Nephron progenitor cell (in vitro differentiated cells): Measurements from ENCODE around the gene KCNQ1OT1.

Source experiments
- DNase-seq: peaks from one replicate; pipeline ENCODE4 v3.0.0; 2021
- H3K27ac Mint-ChIP-seq: 2 replicates; pipeline ENCODE4 v1.8.0; 2021; ENCODE audit warnings: mild to moderate bottlenecking, moderate library complexity, mixed read lengths
- H3K27me3 Mint-ChIP-seq: 2 replicates; pipeline ENCODE4 v1.8.0; 2021; ENCODE audit warnings: mild to moderate bottlenecking, low read depth, mixed read lengths; ENCODE audit not compliant: poor library complexity
- H3K36me3 Mint-ChIP-seq: 2 replicates; pipeline ENCODE4 v1.8.0; 2021; ENCODE audit warnings: low read depth, mixed read lengths
- H3K4me1 Mint-ChIP-seq: 2 replicates; pipeline ENCODE4 v1.8.0; 2021; ENCODE audit warnings: mixed read lengths
- H3K4me3 Mint-ChIP-seq: 2 replicates; pipeline ENCODE4 v1.8.0; 2021; ENCODE audit warnings: mild to moderate bottlenecking, moderate library complexity, mixed read lengths
- H3K9me3 Mint-ChIP-seq: 2 replicates; pipeline ENCODE4 v1.8.0; 2021; ENCODE audit warnings: mild to moderate bottlenecking, moderate library complexity, mixed read lengths
- TF ChIP-seq, protein P1 (sequence below): fragments of 200-600 bp; sonication (generic); IDR thresholded peaks from 2 replicates; pipeline ENCODE4 v1.5.0; 2021; ENCODE audit warnings: antibody characterized with exemption

The KCNQ1OT1 gene

GRCh38 chr11:2661173-2662023 is 38.4 kb downstream of the KCNQ1OT1 start:
- H3K4me3 Mint-ChIP-seq, result no peak overlapping the region
- H3K36me3 Mint-ChIP-seq, result peaks cover 100% of the 10 kb centered on the region
- peaks cover 92% of the 10 kb centered on the region for H3K9me3 Mint-ChIP-seq
- no peak overlapping the region for H3K27ac Mint-ChIP-seq
- no peak for DNase-seq
- H3K4me1 Mint-ChIP-seq, result peaks cover 13% of the 10 kb centered on the region
- peaks cover 6% of the 10 kb centered on the region for H3K27me3 Mint-ChIP-seq
- TF ChIP-seq, protein P1, sequence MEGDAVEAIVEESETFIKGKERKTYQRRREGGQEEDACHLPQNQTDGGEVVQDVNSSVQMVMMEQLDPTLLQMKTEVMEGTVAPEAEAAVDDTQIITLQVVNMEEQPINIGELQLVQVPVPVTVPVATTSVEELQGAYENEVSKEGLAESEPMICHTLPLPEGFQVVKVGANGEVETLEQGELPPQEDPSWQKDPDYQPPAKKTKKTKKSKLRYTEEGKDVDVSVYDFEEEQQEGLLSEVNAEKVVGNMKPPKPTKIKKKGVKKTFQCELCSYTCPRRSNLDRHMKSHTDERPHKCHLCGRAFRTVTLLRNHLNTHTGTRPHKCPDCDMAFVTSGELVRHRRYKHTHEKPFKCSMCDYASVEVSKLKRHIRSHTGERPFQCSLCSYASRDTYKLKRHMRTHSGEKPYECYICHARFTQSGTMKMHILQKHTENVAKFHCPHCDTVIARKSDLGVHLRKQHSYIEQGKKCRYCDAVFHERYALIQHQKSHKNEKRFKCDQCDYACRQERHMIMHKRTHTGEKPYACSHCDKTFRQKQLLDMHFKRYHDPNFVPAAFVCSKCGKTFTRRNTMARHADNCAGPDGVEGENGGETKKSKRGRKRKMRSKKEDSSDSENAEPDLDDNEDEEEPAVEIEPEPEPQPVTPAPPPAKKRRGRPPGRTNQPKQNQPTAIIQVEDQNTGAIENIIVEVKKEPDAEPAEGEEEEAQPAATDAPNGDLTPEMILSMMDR, result no peak

GRCh38 chr11:2660357-2660939 is 39.3 kb downstream of the KCNQ1OT1 start:
- Mint-ChIP-seq H3K36me3 (peaks cover 100% of the 10 kb centered on the region), H3K27ac (no peak overlapping the region), H3K9me3 (peaks cover 97% of the 10 kb centered on the region)

GRCh38 chr11:2657697-2658284 is 42.0 kb downstream of the KCNQ1OT1 start:
- Mint-ChIP-seq H3K9me3 (peaks cover 98% of the 10 kb centered on the region), H3K4me1 (peaks cover 27% of the 10 kb centered on the region), H3K27ac (no peak overlapping the region), H3K36me3 (peaks cover 100% of the 10 kb centered on the region), H3K27me3 (peaks cover 6% of the 10 kb centered on the region), H3K4me3 (no peak overlapping the region)
- no peak for DNase-seq
- TF ChIP-seq, protein P1, result no peak

More at GRCh38 chr11:2660357-2660939, 39.3 kb downstream of the KCNQ1OT1 start:
- Mint-ChIP-seq H3K4me3 (no peak overlapping the region), H3K27me3 (peaks cover 6% of the 10 kb centered on the region), H3K4me1 (peaks cover 18% of the 10 kb centered on the region)
- DNase-seq, result no peak
- TF ChIP-seq, protein P1, result no peak

DNA sequence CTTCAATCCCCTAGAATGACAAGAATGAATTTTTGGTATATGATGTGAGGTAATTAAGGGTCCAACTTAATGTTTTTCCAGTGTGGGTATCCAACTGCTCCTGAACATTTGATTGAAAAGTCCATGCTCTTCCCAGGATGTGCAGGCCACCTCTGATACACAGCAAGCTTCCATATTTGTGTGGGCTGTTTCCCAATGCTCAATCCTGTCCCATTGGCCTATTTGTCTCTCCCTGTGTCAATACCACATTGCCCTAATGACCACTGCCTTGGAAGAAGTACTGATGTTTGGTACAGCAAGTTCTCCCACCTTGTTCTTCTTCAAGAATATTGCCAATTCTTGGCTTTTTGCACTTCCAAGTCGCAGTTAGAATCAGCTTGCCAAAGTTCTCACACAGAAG is 42.9 kb downstream of the KCNQ1OT1 start:
- Mint-ChIP-seq H3K27me3 (peaks cover 3% of the 10 kb centered on the region), H3K36me3 (peaks cover 99% of the 10 kb centered on the region), H3K27ac (no peak overlapping the region), H3K9me3 (peaks cover 100% of the 10 kb centered on the region), H3K4me3 (no peak overlapping the region), H3K4me1 (peaks cover 24% of the 10 kb centered on the region)
- no peak for DNase-seq
- TF ChIP-seq, protein P1, result no peak

DNA sequence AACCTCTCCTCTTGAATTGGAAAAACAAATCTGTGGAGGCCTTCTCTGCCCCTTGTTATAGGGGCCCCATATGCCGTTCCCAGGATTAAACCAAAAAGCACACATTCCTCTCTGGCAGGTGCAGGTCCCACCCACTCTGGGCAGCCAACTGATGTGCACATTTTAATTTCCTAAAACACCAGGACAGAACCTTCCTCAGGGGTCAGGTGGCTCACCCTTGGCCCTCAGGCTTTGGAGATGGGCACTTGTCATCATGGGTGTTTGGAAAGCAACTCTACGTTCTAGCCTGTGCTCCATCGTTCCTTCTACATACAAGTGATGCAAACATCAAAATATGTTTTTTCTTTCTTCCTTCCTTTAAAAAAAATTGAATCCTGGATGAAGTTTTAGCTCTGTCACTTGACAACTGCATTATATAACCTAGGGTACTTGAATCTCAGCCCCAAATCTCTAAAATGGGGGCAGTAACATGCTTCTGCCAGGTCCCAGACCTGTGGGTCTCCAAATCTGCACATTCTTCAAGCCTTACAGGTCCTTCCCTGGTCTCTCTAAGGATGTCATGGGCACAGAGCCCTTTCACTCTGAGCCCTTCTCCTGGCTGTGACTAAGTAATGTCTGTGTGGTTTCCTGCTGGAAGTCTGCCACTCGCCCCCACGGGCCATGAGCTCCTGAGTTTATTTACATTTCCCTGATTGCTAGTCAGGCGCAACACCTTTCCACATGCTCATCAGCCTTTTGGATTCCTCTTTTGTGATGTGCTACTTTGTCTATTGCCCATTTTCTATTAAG is 43.8 kb downstream of the KCNQ1OT1 start:
- H3K9me3 Mint-ChIP-seq, result peaks cover 100% of the 10 kb centered on the region
- H3K4me1 Mint-ChIP-seq, result peaks cover 24% of the 10 kb centered on the region
- no peak overlapping the region for H3K4me3 Mint-ChIP-seq
- H3K27me3 Mint-ChIP-seq, result peaks cover 5% of the 10 kb centered on the region
- peaks cover 98% of the 10 kb centered on the region for H3K36me3 Mint-ChIP-seq
- peak overlapping the region; percentile 45 for H3K27ac Mint-ChIP-seq
- TF ChIP-seq, protein P1, result no peak
- DNase-seq, result no peak
